Stimulated activated CD4-positive, alpha-beta T cell treated with anti-CD3 and anti-CD28 coated beads, Interleukin-2, amount 100 ng/mL, for 24 hours (primary cell): ENCODE measurements around the gene MEIS1.

Experiments
- DNase-seq, 2 donors: peaks; one replicate each; pipeline ENCODE4 v3.0.0-alpha.2; 2020

MEIS1 gene

GRCh38 chr2:66515743-66516142 is 80.8 kb downstream of the MEIS1 start:
- no peak for DNase-seq

GRCh38 chr2:66516499-66516898 is 81.6 kb downstream of the MEIS1 start:
- no peak for DNase-seq

GRCh38 chr2:66517772-66518171 is 82.8 kb downstream of the MEIS1 start:
- no peak for DNase-seq

- no peak for DNase-seq
These were observed 84.4 kb downstream of the MEIS1 start for GRCh38 chr2:66519264-66519843.

GRCh38 chr2:66521291-66521922 is 86.5 kb downstream of the MEIS1 start:
- DNase-seq: no peak

- DNase-seq: no peak
These were observed 87.9 kb downstream of the MEIS1 start for GRCh38 chr2:66522611-66523376.

GRCh38 chr2:66523377-66523969 is 88.5 kb downstream of the MEIS1 start:
- DNase-seq: no peak

GRCh38 chr2:66523990-66524389 is 89.1 kb downstream of the MEIS1 start:
- DNase-seq: no peak

- DNase-seq: no peak
These were observed 90.7 kb downstream of the MEIS1 start for GRCh38 chr2:66525606-66526005.

- no peak for DNase-seq
These were observed 91.3 kb downstream of the MEIS1 start for GRCh38 chr2:66526180-66526579.

- no peak for DNase-seq
These were observed 94.2 kb downstream of the MEIS1 start for GRCh38 chr2:66528974-66529724.

- DNase-seq: no peak
These were observed 95.7 kb downstream of the MEIS1 start for GRCh38 chr2:66530651-66531050.

GRCh38 chr2:66531155-66531554 is 96.2 kb downstream of the MEIS1 start:
- no peak for DNase-seq

- no peak for DNase-seq
These were observed 96.6 kb downstream of the MEIS1 start for GRCh38 chr2:66531567-66531966.

- DNase-seq: no peak
These were observed 98.3 kb downstream of the MEIS1 start for GRCh38 chr2:66532972-66533868.

GRCh38 chr2:66534461-66534860 is 99.5 kb downstream of the MEIS1 start:
- DNase-seq: no peak

GRCh38 chr2:66535574-66536289 is 100.8 kb downstream of the MEIS1 start:
- no peak for DNase-seq

- DNase-seq: no peak
These were observed 101.4 kb downstream of the MEIS1 start for GRCh38 chr2:66536290-66536673.

GRCh38 chr2:66536997-66537396 is 102.1 kb downstream of the MEIS1 start:
- DNase-seq: no peak

- no peak for DNase-seq
These were observed 103.4 kb downstream of the MEIS1 start for GRCh38 chr2:66538291-66538690.

- no peak for DNase-seq
These were observed 104.5 kb downstream of the MEIS1 start for GRCh38 chr2:66539452-66539851.
